RWPE1 (cell line): ENCODE results near the gene CRY2.
"Not testable (repeated sequence)": the region's sequence is repeated elsewhere in the genome, so short reads cannot be mapped to it uniquely, and the experiment has no call there.

ENCODE experiments used
- CTCF ChIA-PET: fragments of 350-600 bp; sonication (Branson Sonifier 250); formaldehyde crosslinking; extraction: SDS; loops from one replicate; lab custom pipeline; 2021; lab: Yijun Ruan, JAX
- POLR2A ChIA-PET: fragments of 400-600 bp; formaldehyde crosslinking; extraction: SDS; loops from one replicate; lab custom pipeline; 2020; ENCODE audit warnings: antibody characterized with exemption; ENCODE audit not compliant: low non-redundant PET; lab: Yijun Ruan, JAX
- DNase-seq: peaks from one replicate; pipeline ENCODE4 v3.0.0; 2012; ENCODE audit warnings: low spot score
- H3K27ac ChIP-seq: fragments of 450-650 bp; 2 replicates; pipeline ENCODE4 v1.5.1; 2017
- CTCF ChIP-seq: fragments of 450-650 bp; conservative IDR thresholded peaks from 2 replicates; pipeline ENCODE4 v1.5.1; 2017; ENCODE audit warnings: low read depth, mild to moderate bottlenecking

Gene CRY2

GRCh38 chr11:45834298-45834756, 12.9 kb upstream of the CRY2 start:
- TF ChIP-seq CTCF: no peak
- POLR2A ChIA-PET: no interaction called here
- H3K27ac ChIP-seq: no peak overlapping the region
- CTCF ChIA-PET: no interaction called here
- DNase-seq: no peak

- ChIA-PET POLR2A (no interaction called here), CTCF (interaction anchor here (0.6 to 0.7 kb wide), 3 partner anchors 729 to 1499 kb away, joined by 3 read pairs; no protein-coding TSS in a partner anchor)
- TF ChIP-seq CTCF: no peak
Measured at GRCh38 chr11:45839204-45839603, 8.1 kb upstream of the CRY2 start.

DNA sequence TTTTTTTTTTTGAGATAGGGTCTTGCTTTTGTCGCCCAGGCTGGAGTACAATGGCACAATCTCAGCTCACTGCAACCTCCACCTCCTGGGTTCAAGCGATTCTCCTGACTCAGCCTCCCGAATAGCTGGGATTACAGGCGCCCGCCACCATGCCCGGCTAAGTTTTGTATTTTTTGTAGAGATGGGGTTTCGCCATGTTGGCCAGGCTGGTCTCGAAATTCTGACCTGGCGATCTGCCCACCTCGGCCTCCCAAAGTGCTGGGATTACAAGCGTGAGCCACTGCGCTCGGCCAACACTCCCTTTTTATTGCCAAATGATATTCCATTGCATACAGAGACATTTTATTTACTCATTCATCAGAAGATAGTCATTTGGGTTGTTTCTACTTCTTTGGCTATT, 7.0 kb upstream of the CRY2 start:
- CTCF ChIA-PET, POLR2A ChIA-PET, DNase-seq, H3K27ac ChIP-seq: not testable (repeated sequence)

More at GRCh38 chr11:45839204-45839603, 8.1 kb upstream of the CRY2 start:
- H3K27ac ChIP-seq: no peak overlapping the region
- no peak for DNase-seq

DNA sequence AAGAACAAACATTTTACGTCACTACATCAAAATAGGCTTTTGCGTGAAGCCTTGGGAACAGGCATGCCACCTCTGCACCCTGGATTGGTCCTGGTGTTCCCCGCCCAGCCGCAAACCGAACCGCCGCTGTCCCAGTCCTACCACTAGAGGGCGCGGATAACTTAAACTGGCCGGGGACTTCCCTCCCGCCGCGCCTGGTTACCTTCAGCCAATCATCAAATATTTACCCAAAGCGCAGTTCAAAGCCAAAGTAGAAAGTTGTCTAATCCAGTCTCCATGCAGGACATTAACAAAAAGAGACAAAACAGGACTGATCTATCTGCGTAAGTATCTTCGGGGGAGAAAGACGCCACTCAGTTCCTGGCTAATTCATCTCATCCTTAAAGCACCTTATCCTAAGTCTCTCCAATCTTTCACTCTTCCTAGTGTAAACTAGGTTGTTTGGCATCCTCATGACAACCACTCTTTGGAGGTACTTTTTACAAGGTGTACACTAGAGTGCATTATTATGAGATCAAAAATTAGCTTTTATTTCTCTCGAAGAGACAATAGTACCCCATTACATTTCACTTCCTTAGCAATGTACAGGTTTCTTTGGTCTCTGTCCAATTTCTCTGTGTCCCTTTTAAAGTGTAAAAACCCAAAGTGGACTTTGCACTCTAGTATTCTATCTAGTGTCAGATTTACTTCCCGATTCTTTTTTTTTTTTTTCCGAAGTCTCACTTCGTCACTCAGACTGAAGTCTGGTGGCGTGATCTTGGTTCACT, 3.9 kb upstream of the CRY2 start:
- peak; percentile 87 for DNase-seq
- ChIA-PET CTCF (interaction anchor here (0.7 to 1.5 kb wide), 3 partner anchors 43 to 163 kb away, joined by 3 to 4 read pairs (median 3); no protein-coding TSS in a partner anchor), POLR2A (no interaction called here)
- TF ChIP-seq CTCF: peak; percentile 96
- no peak overlapping the region for H3K27ac ChIP-seq

DNA sequence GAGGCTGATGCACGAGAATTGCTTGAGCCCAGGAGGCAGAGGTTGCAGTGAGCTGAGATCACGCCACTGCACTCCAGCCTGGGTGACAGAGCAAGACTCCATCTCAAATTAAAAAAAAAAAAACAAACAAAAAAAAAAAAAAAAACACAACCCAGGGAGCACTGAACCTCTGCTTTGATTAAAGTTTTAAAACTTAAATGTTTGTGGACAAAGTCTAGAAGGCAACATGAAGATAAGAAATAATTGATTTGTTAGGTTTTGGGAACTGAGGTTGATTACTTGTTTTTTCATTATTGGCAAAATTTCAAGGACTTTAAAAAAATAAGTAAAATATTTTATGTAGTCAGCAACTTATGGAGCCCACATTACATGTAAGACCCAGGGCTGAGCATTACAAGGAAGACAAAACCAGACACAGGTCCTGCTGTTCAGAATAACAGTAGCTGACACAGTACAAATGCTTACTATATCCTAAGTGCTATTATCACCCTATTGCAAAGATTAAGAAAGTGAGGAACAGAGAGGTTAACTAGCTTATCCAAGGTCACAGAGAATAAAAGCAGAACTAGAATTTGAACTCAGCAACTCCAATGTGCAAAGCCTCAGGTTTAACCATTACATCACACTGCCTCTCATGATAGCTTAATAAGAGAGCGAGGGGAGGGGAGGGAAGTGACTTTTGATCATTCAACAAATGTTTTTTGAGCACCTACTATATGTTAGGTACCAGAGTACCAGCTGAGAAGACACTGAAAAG, 2.3 kb upstream of the CRY2 start:
- ChIA-PET CTCF (interaction anchor here (0.6 kb wide), 1 partner anchor 28 kb away, joined by 7 read pairs; no protein-coding TSS in a partner anchor), POLR2A (no interaction called here)
- no peak for DNase-seq
- TF ChIP-seq CTCF: no peak
- no peak overlapping the region for H3K27ac ChIP-seq

- ChIA-PET POLR2A (interaction anchor here (0.7 kb wide), 1 partner anchor 74 kb away, joined by 3 read pairs; no protein-coding TSS in a partner anchor), CTCF (no interaction called here)
- no peak for TF ChIP-seq CTCF
- H3K27ac ChIP-seq: no peak overlapping the region
- no peak for DNase-seq
Measured at GRCh38 chr11:45846174-45846675, 1.1 kb upstream of the CRY2 start.
